Thymus (tissue), 11 donors: Measurements from ENCODE around the gene FRMD4A. TPM values are rescaled to one million over a fixed set of nuclear protein-coding genes. Genes with fewer than 3 reads are reported as not detected.

Experiments
- DNase-seq, 9 donors: peaks; one replicate each; pipeline ENCODE4 v3.0.0-alpha.2; 2013; ENCODE audit warnings: low spot score in 9 of 9, low read depth in 6 of 9, missing footprints in 1 of 9
- H3K27ac ChIP-seq, 2 donors: one replicate each; pipeline ENCODE4 v1.5.1; 2013; ENCODE audit warnings: control low read depth in 1 of 2, low read depth in 1 of 2, low read length in 1 of 2, mild to moderate bottlenecking in 1 of 2, moderate library complexity in 1 of 2
- H3K27me3 ChIP-seq, 2 donors: one replicate each; pipeline ENCODE4 v1.5.1; 2013; ENCODE audit warnings: low read length in 1 of 2; ENCODE audit not compliant: control insufficient read depth in 2 of 2, insufficient read depth in 1 of 2
- H3K36me3 ChIP-seq, 2 donors: one replicate each; pipeline ENCODE4 v1.5.1; 2013; ENCODE audit warnings: low read length in 1 of 2, mild to moderate bottlenecking in 1 of 2, moderate library complexity in 1 of 2; ENCODE audit not compliant: control insufficient read depth in 2 of 2, insufficient read depth in 2 of 2
- H3K4me1 ChIP-seq, 2 donors: one replicate each; pipeline ENCODE4 v1.5.1; 2013; ENCODE audit warnings: low read length in 2 of 2; ENCODE audit not compliant: control insufficient read depth in 2 of 2, insufficient read depth in 2 of 2
- H3K4me3 ChIP-seq, 2 donors: one replicate each; pipeline ENCODE4 v1.5.1; 2013; ENCODE audit warnings: low read length in 2 of 2, control low read depth in 1 of 2, mild to moderate bottlenecking in 1 of 2
- H3K9me3 ChIP-seq, 2 donors: one replicate each; pipeline ENCODE4 v1.5.1; 2013; ENCODE audit warnings: low read length in 1 of 2, mild to moderate bottlenecking in 1 of 2; ENCODE audit not compliant: control insufficient read depth in 2 of 2, insufficient read depth in 1 of 2
- WGBS: extraction: QIAGEN DNeasy Blood & Tissue Kit; methylation state at CpG from one replicate; pipeline ENCODE4 v1.1.7; 2013; 5-methylcytosine and 5-hydroxymethylcytosine counted together
- polyA plus RNA-seq: library from polyadenylated mRNA; stranded (reverse); fragments of 200-250 nt; gene quantifications from one replicate; pipeline ENCODE4 v1.2.3, GENCODE V29; 2013
- total RNA-seq: library from RNA; stranded (reverse); fragments of 120-200 nt; gene quantifications from one replicate; pipeline ENCODE4 v1.2.4, GENCODE V29; 2013
- donor health status: healthy.

The FRMD4A gene
- total and polyA plus RNA-seq, 2 donors = 13.3 to 16.2 TPM

GRCh38 chr10:13775786-13776775 is 554.6 kb downstream of the FRMD4A start:
- Histone ChIP-seq H3K27ac (no peak overlapping the region), H3K4me1 (no peaks in the 10 kb centered on the region), H3K9me3 (no peaks in the 10 kb centered on the region), H3K27me3 (no peaks in the 10 kb centered on the region), H3K36me3 (no peaks in the 10 kb centered on the region), H3K4me3 (no peak overlapping the region)
- 93% methylated on average over 14 of the region's 14 CpGs for WGBS
- DNase-seq = no peak

GRCh38 chr10:13774303-13774893 is 556.3 kb downstream of the FRMD4A start:
- DNase-seq = no peak
- H3K9me3 ChIP-seq = no peaks in the 10 kb centered on the region
- H3K27ac ChIP-seq = no peak overlapping the region
- no peaks in the 10 kb centered on the region for H3K4me1 ChIP-seq
- H3K36me3 ChIP-seq = no peaks in the 10 kb centered on the region
- no peaks in the 10 kb centered on the region for H3K27me3 ChIP-seq
- WGBS = 94% methylated on average over 9 of the region's 9 CpGs
- H3K4me3 ChIP-seq = no peak overlapping the region

- H3K9me3 ChIP-seq = no peaks in the 10 kb centered on the region
- no peak overlapping the region for H3K27ac ChIP-seq
- H3K4me3 ChIP-seq = no peak overlapping the region
- WGBS = 93% methylated on average over 13 of the region's 13 CpGs
- no peak for DNase-seq
- no peaks in the 10 kb centered on the region for H3K4me1 ChIP-seq
- H3K27me3 ChIP-seq = no peaks in the 10 kb centered on the region
- no peaks in the 10 kb centered on the region for H3K36me3 ChIP-seq
Observed at GRCh38 chr10:13773496-13774170, 557.1 kb downstream of the FRMD4A start.

GRCh38 chr10:13773043-13773442 is 557.7 kb downstream of the FRMD4A start:
- Histone ChIP-seq H3K4me1 (peaks cover under 1 to 4% of the 10 kb centered on the region in 2 donors), H3K27me3 (no peaks in the 10 kb centered on the region), H3K27ac (no peak overlapping the region), H3K4me3 (no peak overlapping the region), H3K9me3 (no peaks in the 10 kb centered on the region), H3K36me3 (no peaks in the 10 kb centered on the region)
- no peak for DNase-seq
- WGBS = 93% methylated on average over 8 of the region's 8 CpGs

- no peaks in the 10 kb centered on the region for H3K9me3 ChIP-seq
- WGBS = 69% methylated on average over 4 of the region's 4 CpGs
- no peaks in the 10 kb centered on the region for H3K27me3 ChIP-seq
- no peak overlapping the region for H3K4me3 ChIP-seq
- DNase-seq = no peak
- peaks cover 4 to 7% of the 10 kb centered on the region in 2 donors for H3K4me1 ChIP-seq
- H3K27ac ChIP-seq = no peak overlapping the region
- H3K36me3 ChIP-seq = no peaks in the 10 kb centered on the region
Observed at GRCh38 chr10:13771992-13772391, 558.7 kb downstream of the FRMD4A start.

GRCh38 chr10:13770760-13771493 is 559.8 kb downstream of the FRMD4A start:
- DNase-seq = no peak
- no peaks in the 10 kb centered on the region for H3K27me3 ChIP-seq
- H3K36me3 ChIP-seq = no peaks in the 10 kb centered on the region
- H3K27ac ChIP-seq = no peak overlapping the region
- no peak overlapping the region for H3K4me3 ChIP-seq
- no peaks in the 10 kb centered on the region for H3K9me3 ChIP-seq
- H3K4me1 ChIP-seq = peaks cover 4 to 7% of the 10 kb centered on the region in 2 donors
- WGBS = 97% methylated on average over 4 of the region's 4 CpGs

GRCh38 chr10:13769946-13770345 is 560.8 kb downstream of the FRMD4A start:
- H3K4me3 ChIP-seq = no peak overlapping the region
- H3K9me3 ChIP-seq = no peaks in the 10 kb centered on the region
- peaks cover 4 to 7% of the 10 kb centered on the region in 2 donors for H3K4me1 ChIP-seq
- DNase-seq = no peak
- no peaks in the 10 kb centered on the region for H3K27me3 ChIP-seq
- no peak overlapping the region for H3K27ac ChIP-seq
- H3K36me3 ChIP-seq = no peaks in the 10 kb centered on the region
- WGBS = 95% methylated on average over 10 of the region's 10 CpGs

GRCh38 chr10:13767676-13768178 is 563.0 kb downstream of the FRMD4A start:
- H3K36me3 ChIP-seq = no peaks in the 10 kb centered on the region
- H3K27me3 ChIP-seq = no peaks in the 10 kb centered on the region
- H3K27ac ChIP-seq = no peak overlapping the region
- WGBS = 54% methylated on average over 13 of the region's 13 CpGs
- H3K4me3 ChIP-seq = no peak overlapping the region
- no peaks in the 10 kb centered on the region for H3K9me3 ChIP-seq
- H3K4me1 ChIP-seq = peaks cover 4 to 7% of the 10 kb centered on the region in 2 donors
- no peak for DNase-seq
